ENCODE results near the gene TPRG1.

GRCh38 chr3:189295089-189295488 is 123.3 kb downstream of the TPRG1 start:
- TF ChIP-seq, protein P1, sequence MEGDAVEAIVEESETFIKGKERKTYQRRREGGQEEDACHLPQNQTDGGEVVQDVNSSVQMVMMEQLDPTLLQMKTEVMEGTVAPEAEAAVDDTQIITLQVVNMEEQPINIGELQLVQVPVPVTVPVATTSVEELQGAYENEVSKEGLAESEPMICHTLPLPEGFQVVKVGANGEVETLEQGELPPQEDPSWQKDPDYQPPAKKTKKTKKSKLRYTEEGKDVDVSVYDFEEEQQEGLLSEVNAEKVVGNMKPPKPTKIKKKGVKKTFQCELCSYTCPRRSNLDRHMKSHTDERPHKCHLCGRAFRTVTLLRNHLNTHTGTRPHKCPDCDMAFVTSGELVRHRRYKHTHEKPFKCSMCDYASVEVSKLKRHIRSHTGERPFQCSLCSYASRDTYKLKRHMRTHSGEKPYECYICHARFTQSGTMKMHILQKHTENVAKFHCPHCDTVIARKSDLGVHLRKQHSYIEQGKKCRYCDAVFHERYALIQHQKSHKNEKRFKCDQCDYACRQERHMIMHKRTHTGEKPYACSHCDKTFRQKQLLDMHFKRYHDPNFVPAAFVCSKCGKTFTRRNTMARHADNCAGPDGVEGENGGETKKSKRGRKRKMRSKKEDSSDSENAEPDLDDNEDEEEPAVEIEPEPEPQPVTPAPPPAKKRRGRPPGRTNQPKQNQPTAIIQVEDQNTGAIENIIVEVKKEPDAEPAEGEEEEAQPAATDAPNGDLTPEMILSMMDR (IDR thresholded peaks at IDR 0.05): no peak
- TF ChIP-seq POLR2A (IDR thresholded peaks at IDR 0.05): no peak

Data from vagina (tissue), 2 donors.